NCI-H226 (cell line): ENCODE measurements around the gene CALB2.

Experiments
- DNase-seq: peaks from one replicate; pipeline ENCODE4 v3.0.0-alpha.2; 2015

CALB2 gene

DNA sequence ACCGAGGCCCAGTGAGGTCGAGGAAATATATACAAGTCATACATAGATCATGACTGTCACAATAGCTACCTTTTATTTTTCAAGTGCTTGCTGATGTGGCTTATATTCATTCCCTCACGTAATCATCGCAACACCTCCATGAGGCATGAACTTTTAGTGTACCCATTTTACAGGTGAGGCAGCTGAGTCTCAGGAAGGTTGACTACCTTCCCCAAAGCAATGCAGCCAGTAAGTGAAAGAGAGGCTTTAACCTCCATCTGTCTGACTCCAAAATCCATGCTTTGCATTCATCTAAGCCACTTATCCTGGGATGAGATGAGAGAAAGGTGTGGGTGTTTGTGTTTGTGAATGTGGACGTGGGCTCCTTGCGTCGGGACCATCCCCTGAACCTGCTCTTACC is 30.8 kb downstream of the CALB2 start:
- DNase-seq = no peak

DNA sequence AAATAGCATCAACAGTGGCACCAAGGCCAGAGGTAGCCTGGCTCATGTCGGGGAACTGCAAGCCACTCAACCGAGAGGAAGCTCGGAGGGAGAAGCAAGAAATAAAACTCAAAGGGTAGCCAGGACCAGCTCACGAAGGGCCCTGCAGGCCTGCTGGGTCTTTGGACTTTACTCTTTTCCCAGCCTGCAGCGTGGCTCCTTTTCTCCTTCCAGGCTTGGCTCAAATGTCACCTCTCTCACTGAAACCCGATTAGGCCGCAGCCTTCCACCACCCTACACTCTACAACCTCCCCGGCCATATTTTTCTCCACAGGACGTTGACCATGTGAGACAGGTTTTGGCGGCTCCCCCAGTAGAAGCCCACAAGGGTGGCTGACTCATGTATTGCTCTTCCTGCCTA is 38.1 kb downstream of the CALB2 start:
- DNase-seq = no peak

DNA sequence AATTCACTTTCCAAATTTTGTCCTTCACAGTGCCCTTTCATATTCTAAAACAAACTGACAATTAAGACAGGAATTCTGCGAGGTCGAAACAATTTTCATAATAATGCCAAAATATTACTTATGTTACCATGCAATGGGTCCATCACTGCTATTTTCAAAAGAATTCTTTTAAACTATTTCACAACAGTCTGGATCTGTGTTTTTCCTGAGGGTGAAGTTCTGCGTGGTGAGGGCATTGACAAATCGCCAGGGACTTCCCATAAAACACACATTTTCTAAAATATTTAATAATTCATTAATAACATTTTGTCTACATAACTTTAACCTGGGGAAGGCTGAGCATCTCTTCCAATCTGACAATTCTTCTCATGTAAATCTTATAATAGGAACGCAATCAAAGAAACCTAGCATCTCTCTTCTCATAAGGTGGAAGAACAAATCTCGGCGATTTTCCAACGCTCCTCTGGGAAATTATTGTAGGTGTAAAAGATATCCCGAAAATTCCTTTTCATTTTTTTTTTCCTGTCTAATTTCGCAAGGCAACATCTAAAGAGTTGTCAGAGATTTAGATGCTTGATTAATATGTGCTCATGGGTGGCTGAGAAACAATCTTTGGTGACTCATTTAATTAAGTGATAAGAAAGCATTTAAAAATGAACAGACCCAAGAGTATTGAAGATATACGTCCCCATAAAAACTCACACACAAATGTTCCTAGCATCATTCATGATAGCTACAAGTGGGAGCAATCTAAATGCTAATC is 41.5 kb downstream of the CALB2 start:
- DNase-seq = peak; percentile 71

DNA sequence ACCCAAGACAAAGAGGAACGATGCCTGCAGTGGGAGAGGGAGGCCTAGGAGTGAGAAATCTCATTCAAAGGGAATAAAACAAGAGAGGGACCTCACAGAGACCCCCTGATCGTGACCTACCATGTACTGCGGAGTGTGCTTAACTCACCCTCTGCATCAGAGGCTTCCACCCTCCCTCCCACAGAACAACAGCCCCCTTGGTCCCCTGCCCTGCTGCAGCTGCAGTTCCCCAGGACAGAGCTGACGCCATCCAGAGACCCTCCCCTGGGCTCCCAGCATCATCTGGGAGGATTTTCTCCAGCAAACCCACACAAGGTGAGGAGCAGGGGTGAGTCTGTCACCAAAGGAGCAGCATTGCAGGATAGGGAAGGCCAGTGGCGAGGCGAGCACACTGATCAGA is 43.5 kb downstream of the CALB2 start:
- DNase-seq = no peak

DNA sequence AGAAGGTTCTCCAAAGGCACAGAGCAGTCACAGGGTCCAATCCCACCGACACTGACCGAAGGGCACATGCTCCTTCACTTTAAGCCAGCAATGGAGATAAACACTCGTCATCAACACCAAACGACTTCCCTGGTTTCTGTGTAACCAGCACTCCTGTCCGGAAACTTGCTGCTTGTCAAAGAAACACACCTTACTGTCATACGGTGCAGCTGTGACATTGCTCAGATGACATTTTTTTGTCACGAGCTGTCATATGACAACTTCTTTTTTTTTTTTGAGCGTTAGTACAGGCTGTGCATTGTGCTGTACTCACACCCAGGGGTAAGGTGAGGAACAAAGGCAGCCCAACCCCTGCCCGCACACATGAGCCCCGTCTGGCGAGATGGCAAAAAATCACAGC is 44.2 kb downstream of the CALB2 start:
- no peak for DNase-seq

DNA sequence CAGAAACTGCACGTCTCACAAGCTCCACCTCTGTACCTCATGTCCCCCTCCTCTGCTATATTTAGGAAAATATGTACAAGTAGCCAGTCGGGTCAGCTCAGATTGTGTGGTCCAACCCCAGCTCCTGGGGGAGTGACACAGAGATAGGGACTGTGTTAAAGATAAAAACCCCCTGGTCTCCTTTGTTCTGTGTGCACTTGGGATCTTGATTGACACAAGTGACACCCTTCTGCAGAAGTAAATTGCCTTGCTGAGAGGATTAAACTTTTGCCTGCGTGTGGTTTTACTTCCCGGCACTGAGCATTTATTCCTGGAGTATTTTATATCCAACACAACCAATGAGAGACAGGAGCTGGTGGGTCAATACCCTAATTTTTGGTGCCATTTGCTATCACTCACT is 45.8 kb downstream of the CALB2 start:
- no peak for DNase-seq

DNA sequence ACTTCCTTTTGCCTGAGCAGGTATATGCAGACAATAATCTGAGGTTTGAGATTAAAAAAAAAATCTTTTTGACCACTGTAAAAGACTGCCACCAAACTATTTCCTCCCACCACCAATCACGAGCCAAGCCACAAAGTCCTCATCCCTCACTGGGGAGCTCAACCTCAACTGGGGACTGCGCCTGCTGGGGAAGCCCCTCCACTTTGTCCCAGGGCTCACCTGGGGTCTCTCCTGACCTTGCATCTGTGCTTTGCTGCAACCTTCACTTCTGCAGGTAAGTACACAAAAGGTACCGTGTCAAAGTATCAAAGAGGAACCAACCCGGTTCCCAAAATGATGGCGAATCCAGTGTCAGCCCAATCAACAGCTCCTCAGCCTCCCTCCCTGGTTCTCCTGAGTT is 47.8 kb downstream of the CALB2 start:
- no peak for DNase-seq

DNA sequence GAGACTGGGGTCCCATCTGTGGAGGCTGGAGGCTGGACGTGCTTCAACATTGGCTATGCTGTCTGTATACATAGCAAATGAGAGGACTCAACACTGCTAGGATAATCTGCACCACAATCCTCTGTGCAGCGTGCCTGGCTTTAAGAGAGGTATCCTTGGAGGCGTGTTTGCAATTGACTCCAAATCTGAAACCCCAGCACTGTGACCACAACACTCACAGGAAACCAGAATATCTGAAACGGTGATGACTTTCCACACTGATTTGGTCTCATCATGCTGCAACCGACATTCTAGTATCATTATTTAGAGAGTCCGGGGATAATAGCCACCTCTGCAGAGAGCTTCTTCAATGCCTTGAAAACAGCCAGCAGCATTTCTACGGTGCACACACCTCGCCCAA is 48.2 kb downstream of the CALB2 start:
- no peak for DNase-seq

DNA sequence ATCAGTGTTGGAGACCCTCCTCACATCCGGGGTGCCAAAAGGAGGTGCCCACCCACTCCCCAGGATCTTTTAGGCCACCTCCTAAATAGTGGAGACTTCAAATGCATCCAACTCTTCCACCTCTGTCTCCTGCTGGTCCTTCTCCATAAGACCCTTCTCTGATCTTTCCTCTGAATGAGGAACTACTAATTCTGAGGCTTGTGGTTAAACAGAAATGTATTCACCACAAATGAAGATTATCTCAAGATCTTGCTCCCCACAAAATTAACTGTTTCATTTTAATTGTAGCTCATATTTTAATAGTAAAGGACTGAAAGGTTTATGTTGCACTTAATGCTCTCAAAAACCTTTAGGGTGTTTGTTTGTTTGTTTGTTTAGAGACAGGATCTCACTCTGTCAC is 49.2 kb downstream of the CALB2 start:
- DNase-seq = no peak

DNA sequence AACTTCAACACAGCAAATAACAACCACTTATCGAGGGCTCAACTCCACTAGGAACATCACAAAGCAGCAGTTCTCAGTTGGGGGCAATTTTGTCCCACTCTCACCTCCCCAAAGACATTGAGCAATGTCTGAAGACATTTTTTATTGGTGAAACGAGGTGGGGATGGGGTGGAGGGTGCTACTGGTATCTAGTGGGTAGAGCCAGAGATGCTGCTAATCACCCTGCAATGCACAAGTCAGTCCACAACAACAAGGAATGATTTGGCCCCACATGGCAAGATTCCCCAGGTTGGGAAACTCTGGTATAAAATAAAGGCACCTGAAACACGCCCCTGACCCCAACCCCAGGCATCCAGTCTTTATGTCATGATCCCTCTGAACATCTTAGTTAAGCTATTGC is 50.0 kb downstream of the CALB2 start:
- peak; percentile 85 for DNase-seq

DNA sequence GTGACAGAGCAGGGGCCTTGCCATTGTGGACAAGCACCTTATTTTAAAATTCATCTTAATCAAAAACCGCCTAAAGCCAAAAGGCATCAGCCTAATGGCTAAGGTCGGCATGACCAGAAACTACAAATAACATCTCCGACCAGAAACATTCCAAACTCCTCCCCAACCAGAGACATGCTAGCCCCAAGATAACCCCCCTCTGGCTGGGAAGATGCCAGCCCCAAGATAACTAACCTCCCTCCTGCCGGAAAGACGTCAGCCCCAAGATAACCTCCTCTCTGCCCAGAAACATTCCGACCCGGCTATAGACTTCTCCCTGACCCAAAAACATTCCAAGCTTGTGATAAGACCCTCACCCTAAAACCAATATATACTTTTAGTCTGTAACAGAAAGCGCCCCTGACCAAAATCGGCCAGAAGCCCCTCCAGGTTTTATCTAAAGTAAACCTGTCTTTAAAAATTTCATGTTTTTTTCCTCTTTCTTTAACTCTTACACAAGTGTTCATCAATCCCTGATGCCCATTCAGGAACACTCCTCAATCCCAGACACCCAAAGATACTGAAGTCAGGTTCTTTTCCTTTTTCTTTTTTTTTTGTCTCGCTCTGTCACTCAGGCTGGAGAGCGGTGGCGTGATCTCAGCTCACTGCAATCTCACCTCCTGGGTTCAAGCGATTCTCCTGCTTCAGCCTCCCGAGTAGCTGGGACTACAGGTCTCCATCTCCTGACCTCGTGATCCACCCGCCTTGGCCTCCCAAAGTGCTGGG is 50.7 kb downstream of the CALB2 start:
- DNase-seq = peak; percentile 96

DNA sequence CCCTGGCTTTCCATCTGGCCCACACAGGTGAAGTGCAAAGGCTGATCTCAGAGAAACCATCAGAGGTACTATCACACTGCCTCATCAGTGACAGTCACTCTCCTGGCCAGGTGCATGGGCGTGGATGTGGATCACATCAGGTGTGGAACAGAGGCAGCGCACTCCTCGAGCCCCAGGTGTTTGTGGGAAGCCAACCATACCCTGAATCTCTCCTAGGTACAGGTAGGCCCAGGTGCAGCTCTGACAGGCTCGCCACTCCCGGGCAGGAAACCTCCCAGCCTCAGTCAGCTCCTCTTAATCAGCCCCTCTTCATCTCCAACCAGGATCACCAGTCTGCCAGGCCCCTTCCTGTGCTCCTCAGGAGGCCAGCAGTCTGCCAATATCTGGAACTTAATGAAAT is 51.6 kb downstream of the CALB2 start:
- no peak for DNase-seq

DNA sequence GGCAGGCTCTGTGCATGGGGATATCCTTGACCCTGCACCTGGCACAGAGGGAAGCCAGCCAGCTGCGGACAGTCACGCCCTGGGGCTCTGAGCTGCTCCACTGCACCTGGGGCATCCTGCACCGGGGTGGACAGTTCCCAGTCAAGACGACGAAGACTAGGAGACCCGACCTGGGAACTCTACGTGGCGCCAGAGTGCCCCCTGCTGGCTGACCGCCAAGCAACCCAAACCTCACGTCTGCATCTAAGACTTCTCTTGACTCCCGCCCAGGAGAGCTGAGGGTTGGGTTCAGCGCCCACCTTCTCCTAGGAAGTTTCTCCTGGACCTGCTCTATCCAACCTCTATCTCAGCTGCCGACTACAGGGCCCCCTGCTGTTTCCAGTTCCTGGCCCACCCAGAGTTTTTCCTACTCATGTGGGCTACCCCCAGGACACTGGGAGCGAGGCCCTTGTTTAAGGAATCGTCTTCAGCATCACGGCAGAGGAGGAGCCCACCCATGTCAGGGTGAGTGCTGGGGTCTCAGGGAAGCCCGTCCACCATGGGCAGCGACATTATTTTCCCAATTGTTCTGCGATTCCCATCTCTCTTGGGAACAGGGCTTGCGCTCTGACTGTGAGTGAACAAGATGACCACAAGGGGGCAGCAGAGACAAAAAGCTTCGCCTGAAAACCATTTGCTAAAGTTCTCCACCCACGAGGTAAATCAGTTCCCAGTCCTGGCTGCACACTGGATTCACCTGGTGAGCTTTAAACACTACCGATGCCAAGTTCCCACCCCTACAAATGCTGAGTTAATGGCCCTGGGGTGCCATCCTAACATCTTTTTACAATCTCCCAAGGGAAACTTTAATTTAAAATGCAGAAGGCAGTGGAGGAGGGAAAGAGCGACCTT is 54.0 kb downstream of the CALB2 start:
- DNase-seq = peak; percentile 64

DNA sequence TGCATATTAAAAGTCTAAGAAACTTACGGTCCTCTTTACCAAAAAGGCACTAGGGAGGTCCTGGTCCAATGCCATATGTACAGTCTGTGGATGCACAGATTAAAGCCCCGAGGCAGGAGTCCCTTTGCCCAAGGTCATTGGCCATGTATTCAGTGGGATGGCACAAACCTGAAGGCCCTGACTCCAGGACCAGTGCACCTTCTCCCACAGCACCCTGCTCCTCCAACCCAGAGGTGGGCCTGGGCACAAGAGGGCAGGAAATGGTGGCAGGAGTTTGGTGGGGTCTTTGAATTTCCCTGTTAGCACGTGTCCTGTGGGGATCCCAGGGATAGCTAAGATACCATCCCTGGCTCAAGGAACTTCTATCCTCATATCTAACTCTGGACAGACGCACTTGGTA is 54.8 kb downstream of the CALB2 start:
- DNase-seq = no peak

DNA sequence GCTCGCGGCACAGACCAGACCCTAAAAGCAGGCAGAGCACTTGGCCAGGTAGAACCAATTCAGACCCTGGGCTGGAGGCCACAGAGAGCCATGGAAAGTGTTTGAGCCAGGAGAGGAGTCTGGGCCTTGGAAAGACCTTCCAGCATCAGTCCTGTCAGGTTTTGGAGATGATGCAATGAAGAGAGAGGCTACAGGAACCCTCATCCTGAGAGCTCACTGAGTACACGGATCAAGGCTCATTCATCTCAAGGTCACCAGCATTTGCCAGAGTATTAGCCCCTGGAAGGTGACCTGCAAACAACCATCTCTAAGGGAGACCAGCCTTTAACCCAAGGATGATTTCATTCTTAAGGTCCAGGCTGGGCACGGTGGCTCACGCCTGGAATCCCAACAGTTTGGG is 55.5 kb downstream of the CALB2 start:
- no peak for DNase-seq

DNA sequence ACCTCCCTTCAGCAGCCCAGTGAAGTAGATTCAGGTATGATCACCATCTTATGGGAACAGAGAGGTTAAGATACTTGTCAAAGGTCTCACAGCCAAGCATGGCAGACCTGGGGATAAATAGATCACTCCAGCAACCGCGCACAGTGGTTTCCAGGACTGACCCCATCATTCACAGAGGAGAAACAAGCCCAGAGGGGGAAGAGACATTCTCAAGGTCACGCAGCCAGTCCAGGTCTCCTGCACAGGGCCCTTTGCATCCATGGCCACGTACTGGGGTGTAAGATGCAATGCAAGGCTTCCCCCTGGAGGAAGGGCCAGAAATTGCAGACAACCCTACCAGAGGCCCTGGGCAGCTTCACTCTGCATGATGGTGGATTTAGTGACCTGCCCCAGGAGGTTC is 63.4 kb downstream of the CALB2 start:
- DNase-seq = no peak

DNA sequence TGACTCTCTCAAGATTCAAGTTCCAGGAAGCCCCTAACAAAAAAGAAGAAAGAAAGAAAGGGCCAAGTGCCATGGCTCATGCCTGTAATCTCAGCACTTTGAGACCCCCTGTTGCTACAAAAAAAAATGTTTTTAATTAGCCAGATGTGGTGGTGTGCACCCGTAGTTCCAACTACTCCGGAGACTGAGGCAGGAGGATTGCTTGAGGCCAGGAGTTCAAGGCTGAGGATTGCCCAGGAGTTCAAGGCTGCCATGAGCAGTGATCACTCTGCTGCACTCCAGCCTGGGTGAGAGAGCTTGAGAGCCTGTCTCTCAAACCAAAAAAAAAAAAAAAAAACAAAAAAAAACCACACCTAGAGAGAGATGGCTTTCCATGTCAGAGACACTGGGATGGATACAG is 64.5 kb downstream of the CALB2 start:
- no peak for DNase-seq

DNA sequence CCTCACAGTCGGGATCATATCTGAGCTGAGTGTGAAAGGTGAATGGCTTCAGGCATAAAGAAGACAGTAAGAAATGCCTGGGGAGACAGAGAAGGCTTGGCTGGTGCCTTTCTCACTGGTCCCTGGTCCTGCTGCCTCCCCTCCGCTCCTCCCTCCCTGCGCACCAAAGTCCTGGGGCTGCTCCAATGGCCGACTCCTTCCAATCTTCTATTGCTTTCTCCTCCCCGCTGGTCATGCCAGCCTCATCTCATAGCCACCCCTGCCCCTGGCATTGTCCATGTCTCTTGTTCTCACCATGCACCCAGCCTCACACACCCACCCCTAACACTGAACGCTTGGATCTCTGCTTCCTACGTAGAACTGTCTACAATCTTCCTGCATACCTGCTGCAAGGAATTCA is 65.3 kb downstream of the CALB2 start:
- no peak for DNase-seq

DNA sequence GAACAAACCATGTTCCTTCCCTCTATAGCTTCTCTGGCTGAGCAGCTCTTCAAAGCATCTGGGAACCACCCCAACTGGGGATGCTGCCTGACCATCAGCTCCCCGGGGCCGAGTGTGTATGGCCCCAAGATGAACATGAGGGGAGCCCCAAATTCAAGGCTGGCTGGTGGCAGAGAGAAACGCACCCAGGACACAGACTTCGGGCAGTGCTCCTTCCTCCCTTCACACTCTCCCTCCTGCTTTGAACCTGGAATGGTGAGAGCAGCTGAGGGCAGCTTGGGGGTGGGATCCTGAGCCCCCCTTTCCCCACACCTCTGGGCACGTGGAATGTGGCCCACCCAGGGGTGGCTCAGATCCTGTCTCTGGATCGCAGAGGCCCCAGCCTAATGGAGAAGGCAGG is 66.1 kb downstream of the CALB2 start:
- no peak for DNase-seq

DNA sequence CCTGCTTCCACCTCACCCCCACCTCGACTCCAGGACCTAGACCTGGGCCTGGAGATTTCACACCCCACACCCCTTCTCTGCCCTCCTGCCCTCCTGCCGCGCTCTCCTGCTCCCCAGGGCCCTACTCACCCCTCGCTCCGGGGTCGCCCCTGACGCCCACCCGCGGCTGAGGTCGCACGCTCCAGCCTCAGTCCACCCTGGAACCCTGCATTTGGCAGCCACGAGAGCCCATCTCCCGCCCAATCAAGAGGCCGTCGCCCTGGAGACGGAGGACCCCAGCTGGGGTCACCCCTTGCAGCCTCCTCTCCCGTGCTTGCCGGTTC is 67.2 kb downstream of the CALB2 start:
- DNase-seq = no peak

DNA sequence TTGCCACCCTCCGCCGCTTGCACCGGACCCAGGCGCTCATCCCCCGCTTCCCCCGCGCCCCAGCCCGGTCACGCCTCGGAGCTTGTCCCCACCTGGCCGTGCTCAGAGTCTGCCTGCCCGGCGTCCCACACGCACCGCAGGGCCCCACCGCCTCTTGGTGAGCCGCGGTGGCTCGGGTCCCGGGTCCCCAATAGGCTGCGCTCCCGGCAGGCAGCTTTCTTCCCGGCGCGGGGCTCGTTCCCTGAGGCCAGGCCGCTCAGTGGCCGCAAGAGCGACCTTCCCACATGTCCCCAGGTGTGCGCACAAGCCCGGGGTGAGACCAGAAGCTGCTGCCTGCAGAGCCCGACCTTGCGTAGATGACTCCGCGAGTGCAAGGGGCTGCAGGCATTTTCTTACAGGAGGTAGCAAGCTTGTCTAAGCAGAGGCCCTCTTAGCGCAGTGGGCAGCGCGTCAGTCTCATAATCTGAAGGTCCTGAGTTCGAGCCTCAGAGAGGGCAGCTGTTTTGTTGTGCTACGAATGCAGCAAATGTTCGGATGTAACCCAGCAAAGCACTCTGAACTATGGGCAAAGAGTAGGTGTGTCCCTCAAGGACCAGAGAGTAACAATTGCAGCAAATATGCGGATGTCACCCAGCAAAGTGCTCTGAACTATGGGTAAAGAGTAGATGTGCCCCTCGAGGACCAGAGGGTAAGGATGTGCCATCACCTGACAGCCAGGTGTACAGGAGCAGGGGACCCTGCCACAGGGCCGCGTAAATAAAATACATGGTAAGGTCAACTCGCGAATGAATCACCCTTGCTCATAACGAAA is 67.8 kb downstream of the CALB2 start:
- no peak for DNase-seq

DNA sequence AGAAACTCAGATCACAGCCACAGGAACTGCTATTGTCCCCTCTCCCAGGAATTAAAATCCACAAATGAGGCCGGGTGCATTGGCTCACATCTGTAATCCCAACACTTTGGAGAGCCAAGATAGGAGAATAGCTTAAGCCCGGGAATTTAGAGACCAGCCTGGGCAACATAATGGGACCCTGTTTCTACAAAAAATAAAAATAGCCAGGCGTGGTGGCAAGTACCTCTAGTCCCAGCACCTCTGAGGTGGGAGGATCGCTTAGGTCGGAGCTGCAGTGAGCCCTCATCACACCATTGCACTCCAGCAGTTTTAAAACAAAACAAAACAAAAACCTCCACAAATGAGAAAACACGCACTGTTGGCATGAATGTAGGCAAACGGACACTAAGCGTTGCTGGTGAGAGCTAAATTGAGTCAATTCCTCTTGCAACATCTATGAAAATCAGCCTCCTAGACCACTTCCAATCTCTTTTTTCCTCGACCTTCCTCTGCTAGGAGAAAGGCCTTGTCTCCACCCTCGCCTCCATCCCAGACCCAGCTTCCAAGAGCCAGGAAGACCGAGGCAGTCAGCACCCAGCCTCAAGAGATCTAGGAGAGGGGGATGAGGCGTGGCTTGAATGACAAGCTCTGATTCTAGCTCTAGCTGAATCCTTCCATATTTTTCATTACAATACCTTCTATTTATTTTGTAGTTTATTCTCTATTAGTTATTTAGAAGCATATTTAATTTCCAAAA is 68.5 kb downstream of the CALB2 start:
- DNase-seq = no peak
